K562 (cell line): ENCODE results near the gene SEPHS2.

Experiments
- IRF1 ChIP-seq: sonication (generic); formaldehyde crosslinking; IDR thresholded peaks from 2 replicates; pipeline ENCODE4 v1.8.0; 2022; ENCODE audit warnings: missing genetic modification reagents, mild to moderate bottlenecking, borderline replicate concordance
- NBN ChIP-seq: fragments of 450-650 bp; IDR thresholded peaks from 2 replicates; pipeline ENCODE4 v1.6.1; 2016; ENCODE audit warnings: low read depth, mild to moderate bottlenecking
- POLR2A ChIP-seq: fragments of 450-650 bp; conservative IDR thresholded peaks from 2 replicates; pipeline ENCODE4 v1.6.1; 2016

- TF ChIP-seq POLR2A (no peak), IRF1 (CRISPR knock-in tag) (no peak), NBN (no peak)
Observed at GRCh38 chr16:30443631-30444030, 2.0 kb downstream of the SEPHS2 start.
